OCI-LY1 (cell line): Measurements from ENCODE around the gene VPS33B.

Experiments
- H2AFZ ChIP-seq: fragments of 200-600 bp; sonication (generic), shearing (Covaris generic); 2 replicates; pipeline ENCODE4 v1.6.0; 2014; ENCODE audit warnings: antibody characterized with exemption, mild to moderate bottlenecking, low read length
- H3F3A ChIP-seq: fragments of 200-600 bp; sonication (generic), shearing (Covaris generic); 2 replicates; pipeline ENCODE4 v1.6.0; 2014; ENCODE audit warnings: mild to moderate bottlenecking, antibody characterized with exemption, low read length, moderate library complexity; ENCODE audit not compliant: insufficient read depth
- H3K27ac ChIP-seq: fragments of 200-600 bp; sonication (generic); 2 replicates; pipeline ENCODE4 v1.5.1; 2014; ENCODE audit warnings: low read length, mixed run types, mild to moderate bottlenecking, low read depth; ENCODE audit not compliant: poor library complexity, severe bottlenecking
- H3K27me3 ChIP-seq: fragments of 200-600 bp; sonication (generic); 2 replicates; pipeline ENCODE4 v1.6.0; 2014; ENCODE audit warnings: antibody characterized with exemption, mild to moderate bottlenecking, low read length, moderate library complexity; ENCODE audit not compliant: insufficient read depth
- H3K36me3 ChIP-seq: fragments of 200-600 bp; sonication (generic); 2 replicates; pipeline ENCODE4 v1.6.1; 2014; ENCODE audit warnings: mild to moderate bottlenecking, antibody characterized with exemption, low read length, moderate library complexity, mixed read lengths; ENCODE audit not compliant: insufficient read depth
- H3K4me1 ChIP-seq: fragments of 200-600 bp; sonication (generic); 2 replicates; pipeline ENCODE4 v1.5.1; 2014; ENCODE audit warnings: mild to moderate bottlenecking, low read length, moderate library complexity; ENCODE audit not compliant: insufficient read depth, severe bottlenecking
- H3K4me2 ChIP-seq: fragments of 200-600 bp; sonication (generic), shearing (Covaris generic); 2 replicates; pipeline ENCODE4 v1.6.1; 2014; ENCODE audit warnings: low read length
- H3K4me3 ChIP-seq: fragments of 200-600 bp; sonication (generic); 2 replicates; pipeline ENCODE4 v1.5.1; 2014; ENCODE audit warnings: low read length, low read depth, mild to moderate bottlenecking, mixed read lengths; ENCODE audit not compliant: poor library complexity, severe bottlenecking
- H3K79me2 ChIP-seq: fragments of 200-600 bp; shearing (Covaris generic); 2 replicates; pipeline ENCODE4 v1.6.1; 2016; ENCODE audit warnings: mixed run types, low read length, mixed read lengths; ENCODE audit not compliant: insufficient read depth
- H3K9ac ChIP-seq: fragments of 200-600 bp; sonication (generic), shearing (Covaris generic); 2 replicates; pipeline ENCODE4 v1.6.1; 2014; ENCODE audit warnings: mild to moderate bottlenecking, low read length, mixed read lengths
- H3K9me2 ChIP-seq: fragments of 200-600 bp; sonication (generic), shearing (Covaris generic); 2 replicates; pipeline ENCODE4 v1.6.1; 2014; ENCODE audit warnings: low read depth, mild to moderate bottlenecking, low read length, mixed read lengths
- H3K9me3 ChIP-seq: fragments of 200-600 bp; shearing (Covaris generic); 2 replicates; pipeline ENCODE4 v1.6.1; 2014; ENCODE audit warnings: low read length, mixed read lengths
- H4K20me1 ChIP-seq: fragments of 200-600 bp; sonication (generic), shearing (Covaris generic); 2 replicates; pipeline ENCODE4 v1.6.0; 2016; ENCODE audit warnings: mild to moderate bottlenecking, low read length; ENCODE audit not compliant: insufficient read depth
- CTCF ChIP-seq: fragments of 200-600 bp; sonication (generic), shearing (Covaris generic); IDR thresholded peaks from 2 replicates; pipeline ENCODE4 v1.5.1; 2017; ENCODE audit warnings: mild to moderate bottlenecking, antibody characterized with exemption, low read length, moderate library complexity, mixed read lengths
- EZH2 ChIP-seq: fragments of 200-600 bp; sonication (generic), shearing (Covaris generic); IDR thresholded peaks from 2 replicates; pipeline ENCODE4 v1.8.0; 2017; ENCODE audit warnings: borderline replicate concordance, mixed run types, mild to moderate bottlenecking, antibody characterized with exemption, low read length, moderate library complexity, mixed read lengths

Gene VPS33B

DNA sequence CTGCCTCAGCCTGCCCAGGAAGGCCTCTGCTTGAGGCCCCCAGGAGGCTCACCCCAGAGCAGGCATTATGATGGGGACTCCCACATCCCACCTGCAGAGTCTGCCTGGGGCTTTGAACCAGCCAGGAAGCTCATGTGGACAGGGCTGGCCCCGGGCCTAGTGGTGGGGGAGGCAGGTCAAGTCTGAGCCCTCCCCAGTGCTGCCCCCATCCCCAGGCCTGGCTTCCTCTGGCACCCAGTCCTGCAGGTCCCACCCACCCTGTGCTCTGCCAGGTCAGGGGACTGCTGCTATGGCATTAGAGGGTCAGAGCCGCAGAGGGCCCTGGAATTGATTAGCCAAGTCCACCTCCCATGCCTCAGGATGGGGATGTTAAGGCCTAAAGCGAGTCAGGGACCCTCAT, 17.6 kb upstream of the VPS33B start:
- Histone ChIP-seq H3K36me3 (no peaks in the 10 kb centered on the region), H3F3A (no peaks in the 10 kb centered on the region), H4K20me1 (no peaks in the 10 kb centered on the region), H2AFZ (no peak overlapping the region), H3K79me2 (no peaks in the 10 kb centered on the region), H3K27ac (no peak overlapping the region), H3K4me1 (no peaks in the 10 kb centered on the region), H3K9me3 (no peaks in the 10 kb centered on the region), H3K4me3 (no peak overlapping the region), H3K9ac (no peak overlapping the region), H3K4me2 (no peak overlapping the region), H3K9me2 (no peaks in the 10 kb centered on the region), H3K27me3 (no peaks in the 10 kb centered on the region)
- TF ChIP-seq CTCF (no peak), EZH2 (no peak)

DNA sequence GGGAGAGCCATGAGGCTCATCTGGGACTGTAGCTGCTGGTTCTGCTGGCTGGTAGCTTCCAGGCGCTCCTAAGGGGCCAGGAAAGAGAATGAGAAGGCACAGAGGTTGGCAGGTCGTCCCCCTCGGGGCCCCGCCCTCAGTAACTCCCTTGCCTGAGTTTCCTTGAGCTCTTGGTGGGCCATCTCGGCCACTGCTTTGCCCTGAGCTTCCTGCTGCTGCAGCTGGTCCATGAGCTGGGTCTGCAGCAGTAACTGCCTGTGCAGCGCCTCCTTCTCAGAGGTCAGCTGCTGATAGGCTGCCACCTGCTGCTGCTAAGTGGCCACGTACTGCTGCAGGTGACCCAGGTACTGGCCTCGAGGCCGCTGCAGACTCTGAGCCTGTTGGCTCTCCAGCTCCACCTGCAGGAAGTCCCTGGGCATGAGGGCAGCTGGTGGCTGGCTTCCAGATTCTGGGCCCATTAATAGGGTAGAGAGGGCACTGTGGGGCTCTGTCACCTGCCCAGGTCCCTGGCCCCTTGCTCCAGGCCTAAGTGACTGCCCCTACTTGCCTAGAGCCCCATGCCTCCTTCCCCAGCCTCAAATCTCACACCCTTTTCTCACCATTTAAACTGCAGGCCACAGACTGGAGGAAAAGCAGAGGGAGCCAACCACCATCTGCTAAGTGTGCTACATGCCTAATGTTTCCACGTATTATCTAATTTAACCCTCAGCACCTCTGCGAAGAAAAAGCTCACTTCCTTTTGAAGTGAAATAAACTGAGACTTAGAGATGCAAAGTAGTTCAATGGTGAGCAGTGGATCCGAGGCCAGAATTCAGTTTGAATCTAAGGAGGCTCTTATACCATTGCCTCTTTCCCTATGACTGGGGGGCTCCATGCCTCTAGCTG, 10.8 kb upstream of the VPS33B start:
- Histone ChIP-seq H3K27ac (no peak overlapping the region), H3K27me3 (no peaks in the 10 kb centered on the region), H3K9me3 (no peaks in the 10 kb centered on the region), H3K9ac (no peak overlapping the region), H2AFZ (no peak overlapping the region), H3K4me3 (no peak overlapping the region), H3K79me2 (no peaks in the 10 kb centered on the region), H3K4me2 (no peak overlapping the region), H4K20me1 (no peaks in the 10 kb centered on the region), H3K36me3 (no peaks in the 10 kb centered on the region), H3F3A (no peaks in the 10 kb centered on the region), H3K4me1 (no peaks in the 10 kb centered on the region), H3K9me2 (no peaks in the 10 kb centered on the region)
- peak; percentile 71 for TF ChIP-seq CTCF
- TF ChIP-seq EZH2: no peak

- H3K9ac ChIP-seq: no peak overlapping the region
Measured at GRCh38 chr15:91031796-91032195, 9.4 kb upstream of the VPS33B start.

More at GRCh38 chr15:91031796-91032195, 9.4 kb upstream of the VPS33B start:
- Histone ChIP-seq H3K27ac (no peak overlapping the region), H3K9me3 (no peaks in the 10 kb centered on the region), H3K4me1 (no peaks in the 10 kb centered on the region), H3K4me3 (no peak overlapping the region), H2AFZ (no peak overlapping the region), H3K9me2 (no peaks in the 10 kb centered on the region), H3F3A (no peaks in the 10 kb centered on the region), H3K36me3 (no peaks in the 10 kb centered on the region), H3K27me3 (no peaks in the 10 kb centered on the region), H3K79me2 (no peaks in the 10 kb centered on the region), H3K4me2 (no peak overlapping the region), H4K20me1 (no peaks in the 10 kb centered on the region)
- no peak for TF ChIP-seq EZH2
- TF ChIP-seq CTCF: no peak
